ENCODE results near the gene NLGN2. TPM values are rescaled to one million over a fixed set of nuclear protein-coding genes. Genes with fewer than 3 reads are reported as not detected.

Gene NLGN2
- total and polyA plus RNA-seq, 8 donors, result 1.7 to 42.0 (median 6.7) TPM

- peaks cover 0 to 13% (median 0%) of the 10 kb centered on the region in 3 donors for H3K27me3 ChIP-seq
- intact Hi-C loops (cut with DNase I; ENCODE audit: low total_unique reads), result no loop called here
- no peak overlapping the region for H3K27ac ChIP-seq
- H3K4me1 ChIP-seq, result no peaks in the 10 kb centered on the region
- 76 to 89% (median 82%) methylated on average over 2 of the region's 2 CpGs for WGBS, 5 donors
- H3K4me3 ChIP-seq, result no peak overlapping the region
- no peak for TF ChIP-seq CTCF (IDR thresholded peaks at IDR 0.05)
- no peak for TF ChIP-seq EP300 (IDR thresholded peaks at IDR 0.05)
- no peak for TF ChIP-seq POLR2A (IDR thresholded peaks at IDR 0.05)
- TF ChIP-seq POLR2AphosphoS5 (IDR thresholded peaks at IDR 0.05), result no peak
- no peaks in the 10 kb centered on the region for H3K36me3 ChIP-seq
- H3K9me3 ChIP-seq, result no peaks in the 10 kb centered on the region
- DNase-seq, result no peak
Measured at GRCh38 chr17:7374353-7374752, 33.3 kb upstream of the NLGN2 start.

- intact Hi-C loops (cut with DNase I; ENCODE audit: low total_unique reads), result no loop called here
- no peak for DNase-seq
- Histone ChIP-seq H3K36me3 (peaks cover 0 to 11% (median 6%) of the 10 kb centered on the region in 4 donors), H3K4me3 (no peak overlapping the region), H3K27ac (no peak overlapping the region), H3K27me3 (peaks cover 0 to 28% (median 5%) of the 10 kb centered on the region in 3 donors), H3K4me1 (peaks cover 25 to 42% (median 35%) of the 10 kb centered on the region in 4 donors), H3K9me3 (no peaks in the 10 kb centered on the region)
- TF ChIP-seq EP300 (IDR thresholded peaks at IDR 0.05) (no peak), POLR2A (IDR thresholded peaks at IDR 0.05) (no peak), CTCF (IDR thresholded peaks at IDR 0.05) (no peak), POLR2AphosphoS5 (IDR thresholded peaks at IDR 0.05) (no peak)
- 94 to 100% (median 95%) methylated on average over 3 of the region's 3 CpGs for WGBS, 5 donors
Measured at GRCh38 chr17:7379134-7379533, 28.5 kb upstream of the NLGN2 start.

- Histone ChIP-seq H3K27me3 (peaks cover 0 to 32% (median 5%) of the 10 kb centered on the region in 3 donors), H3K4me1 (peaks cover 25 to 46% (median 37%) of the 10 kb centered on the region in 4 donors), H3K27ac (peak overlapping the region; percentile 75 to 87 (median 82)), H3K36me3 (peaks cover 0 to 20% (median 15%) of the 10 kb centered on the region in 4 donors), H3K4me3 (peak overlapping the region; percentile 49 to 68 (median 54)), H3K9me3 (no peaks in the 10 kb centered on the region)
- intact Hi-C loops (cut with DNase I; ENCODE audit: low total_unique reads), result no loop called here
- TF ChIP-seq POLR2A (IDR thresholded peaks at IDR 0.05) (no peak), EP300 (IDR thresholded peaks at IDR 0.05) (no peak), POLR2AphosphoS5 (IDR thresholded peaks at IDR 0.05) (no peak), CTCF (IDR thresholded peaks at IDR 0.05) (no peak)
- DNase-seq, result peak; percentile 70 to 80
- 14 to 51% (median 19%) methylated on average over 2 to 7 of the region's 7 CpGs for WGBS, 5 donors
Measured at GRCh38 chr17:7380321-7380720, 27.3 kb upstream of the NLGN2 start.

- peak; percentile 86 to 89 for DNase-seq
- TF ChIP-seq POLR2A (IDR thresholded peaks at IDR 0.05) (peak in 1 of 4 donors; percentile 74), POLR2AphosphoS5 (IDR thresholded peaks at IDR 0.05) (peak in 2 of 3 donors; percentile 80 to 92), EP300 (IDR thresholded peaks at IDR 0.05) (no peak), CTCF (IDR thresholded peaks at IDR 0.05) (no peak)
- H3K4me3 ChIP-seq, result peak within 1 kb of the TSS; percentile 49 to 68 (median 54)
- 3 to 10% (median 6%) methylated on average over 15 to 52 of the region's 52 CpGs for WGBS, 5 donors
- intact Hi-C loops (cut with DNase I; ENCODE audit: low total_unique reads), result no loop called here
- H3K36me3 ChIP-seq, result peaks cover 0 to 26% (median 20%) of the 10 kb centered on the region in 4 donors
- no peaks in the 10 kb centered on the region for H3K9me3 ChIP-seq
- peaks cover 0 to 32% (median 5%) of the 10 kb centered on the region in 3 donors for H3K27me3 ChIP-seq
- H3K27ac ChIP-seq, result peak within 1 kb of the TSS; percentile 75 to 87 (median 82)
- peaks cover 25 to 46% (median 37%) of the 10 kb centered on the region in 4 donors for H3K4me1 ChIP-seq
Measured at GRCh38 chr17:7380855-7381683, 26.6 kb upstream of the NLGN2 start, which contains the start of gene TNK1. TSS of gene TNK1 (plus strand) at chr17:7381089. CDS start at chr17:7382927, 1,838 bp downstream.
